HG02759 (cell line): ENCODE data around the gene CCR4.
A peak's percentile ranks its signal among the peaks of the same experiment; 100 is the strongest.
"Not testable (repeated sequence)": the region's sequence is repeated elsewhere in the genome, so short reads cannot be mapped to it uniquely, and the experiment has no call there.

ENCODE experiments used
- ATAC-seq: cut with Tn5 transposase; IDR thresholded peaks from one replicate; pipeline ENCODE4 v1.9.1; 2021; ENCODE audit warnings: mild to moderate bottlenecking, moderate library complexity; ENCODE audit not compliant: unreplicated experiment

CCR4 gene

DNA sequence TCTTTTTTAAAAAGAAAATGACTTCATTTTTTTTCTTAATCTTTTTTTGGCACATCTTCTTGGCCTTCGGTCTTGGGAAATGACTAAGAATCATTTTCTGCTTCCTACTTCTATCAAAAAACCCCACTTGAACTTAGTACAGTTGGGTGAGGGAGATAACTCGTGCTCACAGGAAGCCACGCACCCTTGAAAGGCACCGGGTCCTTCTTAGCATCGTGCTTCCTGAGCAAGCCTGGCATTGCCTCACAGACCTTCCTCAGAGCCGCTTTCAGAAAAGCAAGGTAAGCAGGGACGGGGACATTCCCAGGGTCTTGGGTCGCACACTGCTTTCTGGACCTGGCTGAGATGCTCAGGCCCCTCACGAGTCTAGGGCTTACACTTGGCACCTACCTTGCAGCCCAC, at the start of gene CCR4:
CCR4 (plus strand) TSS at position 235 of the 402 bp plus-strand sequence. CDS start 1,779 bp downstream, outside the sequence.
- ATAC-seq, result no peak

GRCh38 chr3:32902887-32903371, 48.5 kb upstream of the CCR4 start:
- peak; percentile 78 for ATAC-seq

DNA sequence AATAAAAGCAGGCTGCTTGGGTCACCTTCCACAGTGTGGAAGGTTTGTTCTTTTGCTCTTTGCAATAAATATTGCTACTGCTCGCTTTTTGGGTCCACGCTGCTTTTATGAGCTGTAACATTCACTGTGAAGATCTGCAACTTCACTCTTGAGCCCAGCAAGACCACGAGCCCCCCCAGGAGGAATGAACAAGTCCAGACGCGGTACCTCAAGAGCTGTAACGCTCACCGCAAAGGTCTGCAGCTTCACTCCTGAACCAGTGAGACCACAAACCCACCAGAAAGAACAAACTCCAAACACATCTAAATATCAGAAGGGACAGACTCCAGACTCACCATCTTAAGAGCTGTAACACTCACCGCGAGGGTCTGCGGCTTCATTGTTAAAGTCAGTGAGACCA, 47.5 kb upstream of the CCR4 start:
- no peak for ATAC-seq

DNA sequence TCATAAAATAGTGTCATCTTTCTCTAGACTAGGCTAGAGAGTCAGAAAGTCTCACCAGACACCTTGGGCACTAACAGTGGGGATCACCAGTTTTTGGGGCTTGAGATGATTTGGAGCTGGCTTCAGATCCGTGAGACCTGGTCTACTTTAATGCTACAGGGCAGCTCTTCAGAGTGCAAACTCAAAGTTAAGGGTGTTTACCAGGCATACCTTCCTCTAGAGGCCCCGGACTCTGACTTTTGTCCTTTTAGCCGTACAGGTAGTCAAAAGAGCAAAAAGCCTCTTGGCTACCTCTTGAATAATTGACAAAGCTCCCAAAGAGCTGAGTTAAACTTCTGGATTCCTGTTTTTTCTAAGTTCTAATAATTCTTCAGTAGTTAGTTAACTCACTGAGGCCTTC, 41.4 kb upstream of the CCR4 start:
- ATAC-seq, result no peak

- ATAC-seq, result no peak
Observed at GRCh38 chr3:32910954-32911353, 40.5 kb upstream of the CCR4 start.

GRCh38 chr3:32912046-32912445, 39.4 kb upstream of the CCR4 start:
- no peak for ATAC-seq

GRCh38 chr3:32913790-32914446, 37.5 kb upstream of the CCR4 start:
- no peak for ATAC-seq

GRCh38 chr3:32919920-32920319, 31.5 kb upstream of the CCR4 start:
- no peak for ATAC-seq

- ATAC-seq, result no peak
Observed at GRCh38 chr3:32922078-32922477, 29.4 kb upstream of the CCR4 start.

GRCh38 chr3:32930161-32930560, 21.3 kb upstream of the CCR4 start:
- no peak for ATAC-seq

- ATAC-seq, result not testable (repeated sequence)
Observed at GRCh38 chr3:32931273-32931672, 20.2 kb upstream of the CCR4 start.

DNA sequence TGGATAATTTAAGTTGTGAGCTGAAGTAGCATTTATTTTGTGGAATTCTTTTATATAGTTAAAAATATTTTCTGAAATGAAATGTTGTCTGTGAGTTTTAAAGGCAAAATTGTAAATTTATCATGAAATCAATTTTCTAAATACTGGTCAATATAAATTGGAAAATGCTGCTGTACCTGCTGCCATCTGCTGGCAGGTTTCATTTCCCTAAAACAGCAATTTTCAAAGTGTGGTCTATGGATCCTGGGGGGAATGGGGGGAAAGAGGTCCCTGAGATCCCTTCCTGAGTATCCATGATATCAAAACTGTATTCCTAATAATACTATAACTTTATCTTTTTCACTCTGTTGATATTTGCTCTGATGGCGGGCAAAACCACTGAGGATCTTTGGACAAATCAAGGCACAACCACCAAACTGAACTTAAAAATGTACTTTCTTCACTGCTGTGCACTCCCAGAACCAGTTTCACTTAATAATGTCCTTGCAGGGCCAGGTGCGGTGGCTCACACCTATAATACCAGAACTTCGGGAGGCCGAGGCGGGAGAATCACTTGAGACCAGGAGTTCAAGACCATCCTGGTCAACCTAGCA, 17.2 kb upstream of the CCR4 start:
- ATAC-seq, result no peak

GRCh38 chr3:32937331-32937730, 14.1 kb upstream of the CCR4 start:
- ATAC-seq, result no peak

DNA sequence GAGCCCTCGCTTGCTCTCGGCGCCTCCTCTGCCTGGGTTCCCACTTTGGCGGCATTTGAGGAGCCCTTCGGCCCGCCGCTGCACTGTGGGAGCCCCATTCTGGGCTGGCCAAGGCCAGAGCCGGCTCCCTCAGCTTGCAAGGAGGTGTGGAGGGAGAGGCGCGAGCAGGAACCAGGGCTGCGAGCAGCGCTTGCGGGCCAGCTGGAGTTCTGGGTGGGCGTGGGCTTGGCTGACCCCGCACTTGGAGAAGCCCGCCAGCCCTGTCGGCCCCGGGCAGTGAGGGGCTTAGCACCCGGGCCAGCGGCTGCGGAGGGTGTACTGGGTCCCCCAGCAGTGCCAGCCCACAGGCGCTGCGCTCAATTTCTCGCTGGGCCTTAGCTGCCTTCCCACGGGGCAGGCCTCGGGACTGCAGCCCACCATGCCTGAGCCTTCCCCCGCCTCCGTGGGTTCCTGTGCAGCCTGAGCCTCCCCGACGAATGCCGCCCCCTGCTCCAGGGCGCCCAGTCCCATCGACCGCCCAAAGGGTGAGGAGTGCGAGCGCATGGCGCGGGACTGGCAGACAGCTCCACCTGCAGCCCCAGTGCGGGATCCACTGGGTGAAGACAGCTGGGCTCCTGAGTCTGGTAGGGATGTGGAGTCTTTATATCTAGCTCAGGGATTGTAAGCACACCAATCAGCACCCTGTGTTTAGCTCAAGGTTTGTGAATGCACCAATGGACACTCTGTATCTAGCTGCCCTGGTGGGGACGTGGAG, 11.7 kb upstream of the CCR4 start:
- ATAC-seq, result not testable (repeated sequence)

DNA sequence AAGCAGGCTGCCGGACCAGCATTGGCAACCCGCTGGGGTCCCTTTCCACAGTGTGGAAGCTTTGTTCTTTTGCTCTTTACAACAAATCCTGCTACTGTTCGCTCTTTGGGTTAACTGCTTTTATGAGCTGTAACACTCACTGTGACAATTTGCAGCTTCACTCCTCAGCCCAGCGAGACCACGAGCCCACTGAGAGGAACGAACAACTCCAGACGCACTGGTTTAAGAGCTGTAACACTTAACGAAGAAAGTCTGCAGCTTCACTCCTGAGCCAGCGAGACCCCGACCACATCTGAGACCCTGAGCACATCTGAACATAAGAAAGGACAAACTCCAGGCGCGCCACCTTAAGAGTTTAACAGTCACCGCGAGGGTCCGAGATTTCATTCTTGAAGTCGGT, 10.7 kb upstream of the CCR4 start:
- ATAC-seq, result no peak

DNA sequence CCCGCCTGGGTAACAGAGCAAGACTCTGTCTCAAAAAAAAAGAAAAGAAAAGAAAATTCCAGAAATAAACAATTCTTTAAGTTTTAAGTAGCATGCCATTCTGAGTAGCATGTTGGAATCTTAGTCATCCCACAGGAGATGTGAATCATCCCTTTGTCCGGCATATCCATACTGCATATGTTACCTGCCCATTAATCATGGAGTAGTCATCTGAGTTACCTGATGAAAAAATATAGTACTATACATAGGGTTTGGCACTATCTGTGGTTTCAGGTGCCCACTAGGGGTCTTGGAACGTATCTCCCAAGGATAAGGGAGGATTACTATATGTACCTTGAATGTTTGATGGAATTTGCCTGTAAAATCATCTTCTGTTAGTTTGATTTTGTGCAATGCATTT, 6.3 kb upstream of the CCR4 start:
- no peak for ATAC-seq

GRCh38 chr3:32945598-32945997, 5.8 kb upstream of the CCR4 start:
- ATAC-seq, result not testable (repeated sequence)

- no peak for ATAC-seq
Observed at GRCh38 chr3:32946973-32947788, 4.3 kb upstream of the CCR4 start.

- ATAC-seq, result peak; percentile 90
Observed at GRCh38 chr3:32947789-32948238, 3.6 kb upstream of the CCR4 start.

DNA sequence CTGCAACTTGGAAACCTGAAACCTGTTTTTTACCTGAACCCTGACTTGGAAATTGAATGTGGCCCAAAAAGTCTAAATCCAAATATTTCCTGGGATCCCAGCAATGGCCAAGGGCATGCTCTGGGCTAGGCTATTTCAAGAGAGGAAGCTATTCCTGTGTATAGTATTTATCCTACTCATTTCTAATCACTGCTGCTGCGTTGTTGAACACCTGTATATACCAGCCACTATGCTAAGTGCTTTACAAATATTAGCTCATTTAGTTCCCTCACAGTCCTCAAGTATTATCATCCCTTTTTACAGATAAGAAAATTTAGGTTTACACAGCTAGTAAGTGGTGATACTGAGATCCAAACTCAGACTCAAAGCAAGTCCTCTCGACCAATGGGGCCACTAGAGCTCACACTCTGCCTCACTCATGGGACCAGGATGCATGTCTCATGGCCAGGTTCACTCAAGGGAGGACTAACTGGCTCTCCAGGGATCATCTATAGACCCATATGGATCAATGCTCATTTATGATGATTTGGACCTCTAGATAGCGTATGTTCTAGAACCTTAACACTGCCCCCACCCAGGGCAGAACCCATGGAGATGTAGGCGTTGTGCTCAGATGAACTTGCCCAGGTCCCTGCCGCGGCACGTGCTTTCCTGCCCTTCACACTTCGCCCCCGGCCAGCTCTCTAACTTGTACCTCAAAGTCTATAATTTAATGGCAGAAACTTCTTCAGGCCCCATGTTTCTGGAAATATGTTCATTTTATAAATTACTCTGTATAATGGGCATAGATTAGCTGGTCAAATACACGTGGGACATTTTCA, 2.6 kb upstream of the CCR4 start:
- ATAC-seq, result no peak
